ENCODE measurements around the gene MICAL3. TPM values are rescaled to one million over a fixed set of nuclear protein-coding genes. Genes with fewer than 3 reads are reported as not detected.

Gene MICAL3
- total and polyA plus RNA-seq, 9 of the 15 experiments (the other 6 are each of a cell fraction or from before 2014, with no cell fraction given): 0.53 to 32.1 (median 12.3) TPM

DNA sequence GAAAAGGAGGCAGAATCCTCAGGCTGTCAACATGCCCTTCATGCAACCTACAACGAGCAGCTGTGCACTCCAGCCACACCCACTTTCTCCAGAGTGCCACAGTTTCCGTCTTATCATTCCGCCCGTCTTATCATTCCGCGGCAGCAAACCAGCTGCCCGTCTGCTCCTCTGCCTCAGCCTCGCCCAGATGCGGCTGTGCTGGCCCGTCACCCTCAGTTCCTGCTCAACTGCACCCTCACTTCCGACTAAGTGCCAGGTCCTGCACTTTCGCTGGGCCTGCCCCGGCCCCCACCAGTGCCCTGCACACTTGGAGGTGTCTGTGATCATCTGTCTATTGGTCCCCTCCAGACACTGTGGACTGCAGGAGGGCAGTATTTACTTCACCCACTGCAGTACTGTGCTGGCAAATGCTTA is 43.7 kb downstream of the MICAL3 start (continued):
- TF ChIP-seq, protein P1, sequence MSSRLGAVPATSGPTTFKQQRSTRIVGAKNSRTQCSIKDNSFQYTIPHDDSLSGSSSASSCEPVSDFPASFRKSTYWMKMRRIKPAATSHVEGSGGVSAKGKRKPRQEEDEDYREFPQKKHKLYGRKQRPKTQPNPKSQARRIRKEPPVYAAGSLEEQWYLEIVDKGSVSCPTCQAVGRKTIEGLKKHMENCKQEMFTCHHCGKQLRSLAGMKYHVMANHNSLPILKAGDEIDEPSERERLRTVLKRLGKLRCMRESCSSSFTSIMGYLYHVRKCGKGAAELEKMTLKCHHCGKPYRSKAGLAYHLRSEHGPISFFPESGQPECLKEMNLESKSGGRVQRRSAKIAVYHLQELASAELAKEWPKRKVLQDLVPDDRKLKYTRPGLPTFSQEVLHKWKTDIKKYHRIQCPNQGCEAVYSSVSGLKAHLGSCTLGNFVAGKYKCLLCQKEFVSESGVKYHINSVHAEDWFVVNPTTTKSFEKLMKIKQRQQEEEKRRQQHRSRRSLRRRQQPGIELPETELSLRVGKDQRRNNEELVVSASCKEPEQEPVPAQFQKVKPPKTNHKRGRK (tag; IDR thresholded peaks at IDR 0.05): no peak
- TF ChIP-seq EP400 (IDR thresholded peaks at IDR 0.05): peak; percentile 61
- TF ChIP-seq SREBF1 (IDR thresholded peaks at IDR 0.05; ENCODE audit: borderline replicate concordance, low read depth, low read length): no peak
- TF ChIP-seq, protein P2, sequence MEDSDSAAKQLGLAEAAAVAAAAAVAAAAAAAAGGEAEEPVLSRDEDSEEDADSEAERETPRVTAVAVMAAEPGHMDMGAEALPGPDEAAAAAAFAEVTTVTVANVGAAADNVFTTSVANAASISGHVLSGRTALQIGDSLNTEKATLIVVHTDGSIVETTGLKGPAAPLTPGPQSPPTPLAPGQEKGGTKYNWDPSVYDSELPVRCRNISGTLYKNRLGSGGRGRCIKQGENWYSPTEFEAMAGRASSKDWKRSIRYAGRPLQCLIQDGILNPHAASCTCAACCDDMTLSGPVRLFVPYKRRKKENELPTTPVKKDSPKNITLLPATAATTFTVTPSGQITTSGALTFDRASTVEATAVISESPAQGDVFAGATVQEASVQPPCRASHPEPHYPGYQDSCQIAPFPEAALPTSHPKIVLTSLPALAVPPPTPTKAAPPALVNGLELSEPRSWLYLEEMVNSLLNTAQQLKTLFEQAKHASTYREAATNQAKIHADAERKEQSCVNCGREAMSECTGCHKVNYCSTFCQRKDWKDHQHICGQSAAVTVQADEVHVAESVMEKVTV (CRISPR knock-in tag; IDR thresholded peaks at IDR 0.05): no peak
- TF ChIP-seq SRSF9 (IDR thresholded peaks at IDR 0.05; ENCODE audit: borderline replicate concordance, low read depth, low read length): no peak
- TF ChIP-seq ZNF140 (CRISPR knock-in tag; IDR thresholded peaks at IDR 0.05): no peak
- peak; percentile 99 for TF ChIP-seq CTBP1 (IDR thresholded peaks at IDR 0.05; ENCODE audit: borderline replicate concordance)
- TF ChIP-seq ZNF707 (CRISPR knock-in tag; conservative IDR thresholded peaks at IDR 0.05): no peak
- peak; percentile 94 for TF ChIP-seq NBN (IDR thresholded peaks at IDR 0.05; ENCODE audit: low read depth)
- TF ChIP-seq ZNF24 (IDR thresholded peaks at IDR 0.05): peak; percentile 81
- TF ChIP-seq PHF20 (IDR thresholded peaks at IDR 0.05; ENCODE audit: partially characterized antibody): no peak
- no peak for TF ChIP-seq ZNF184 (CRISPR knock-in tag; IDR thresholded peaks at IDR 0.05)
- TF ChIP-seq ILK (tag; IDR thresholded peaks at IDR 0.05; ENCODE audit: borderline replicate concordance, low read depth): no peak
- TF ChIP-seq TEAD1 (CRISPR knock-in tag; IDR thresholded peaks at IDR 0.05): peak in 1 of 2 experiments; percentile 74; a peak in 2 of 4 replicates
- no peak for TF ChIP-seq RFX5 (IDR thresholded peaks at IDR 0.05; ENCODE audit: low read depth, low read length)
- TF ChIP-seq MCM2 (IDR thresholded peaks at IDR 0.05; ENCODE audit: low read depth): no peak
- no peak for TF ChIP-seq ELF4 (CRISPR knock-in tag; IDR thresholded peaks at IDR 0.05)
- TF ChIP-seq, protein P3, sequence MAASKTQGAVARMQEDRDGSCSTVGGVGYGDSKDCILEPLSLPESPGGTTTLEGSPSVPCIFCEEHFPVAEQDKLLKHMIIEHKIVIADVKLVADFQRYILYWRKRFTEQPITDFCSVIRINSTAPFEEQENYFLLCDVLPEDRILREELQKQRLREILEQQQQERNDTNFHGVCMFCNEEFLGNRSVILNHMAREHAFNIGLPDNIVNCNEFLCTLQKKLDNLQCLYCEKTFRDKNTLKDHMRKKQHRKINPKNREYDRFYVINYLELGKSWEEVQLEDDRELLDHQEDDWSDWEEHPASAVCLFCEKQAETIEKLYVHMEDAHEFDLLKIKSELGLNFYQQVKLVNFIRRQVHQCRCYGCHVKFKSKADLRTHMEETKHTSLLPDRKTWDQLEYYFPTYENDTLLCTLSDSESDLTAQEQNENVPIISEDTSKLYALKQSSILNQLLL (CRISPR knock-in tag; IDR thresholded peaks at IDR 0.05; ENCODE audit: borderline replicate concordance): no peak
- TF ChIP-seq CC2D1A (IDR thresholded peaks at IDR 0.05): peak; percentile 93; the same call in 1 of the 2 replicates
- TF ChIP-seq SMARCE1 (IDR thresholded peaks at IDR 0.05): peak; percentile 98
- no peak for TF ChIP-seq SETDB1 (IDR thresholded peaks at IDR 0.05; ENCODE audit: low read length)
- no peak for TF ChIP-seq NCOA2 (IDR thresholded peaks at IDR 0.05; ENCODE audit: partially characterized antibody in 2 of 2)
- TF ChIP-seq, protein P4, sequence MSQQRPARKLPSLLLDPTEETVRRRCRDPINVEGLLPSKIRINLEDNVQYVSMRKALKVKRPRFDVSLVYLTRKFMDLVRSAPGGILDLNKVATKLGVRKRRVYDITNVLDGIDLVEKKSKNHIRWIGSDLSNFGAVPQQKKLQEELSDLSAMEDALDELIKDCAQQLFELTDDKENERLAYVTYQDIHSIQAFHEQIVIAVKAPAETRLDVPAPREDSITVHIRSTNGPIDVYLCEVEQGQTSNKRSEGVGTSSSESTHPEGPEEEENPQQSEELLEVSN (IDR thresholded peaks at IDR 0.05; ENCODE audit: borderline replicate concordance in 1 of 2, extremely low read depth in 1 of 2, insufficient read depth in 1 of 2, insufficient read length in 1 of 2, low read depth in 1 of 2, low read length in 1 of 2, poor library complexity in 1 of 2, severe bottlenecking in 1 of 2): peak; percentile 22 to 36
- no peak for TF ChIP-seq U2AF2 (optimal IDR thresholded peaks at IDR 0.05; ENCODE audit: low read depth, low read length)
- TF ChIP-seq SIRT6 (IDR thresholded peaks at IDR 0.05; ENCODE audit: low read depth, low read length): no peak

All from K562 (cell line).